Lower leg skin (tissue), 4 donors: ENCODE data around the gene PITPNM3. TPM values are rescaled to one million over a fixed set of nuclear protein-coding genes. Genes with fewer than 3 reads are reported as not detected.

Experiments used
- DNase-seq, 2 donors: peaks; one replicate each; pipeline ENCODE4 v3.0.0-alpha.2; 2019; ENCODE audit warnings: low spot score in 2 of 2
- H3K4me3 ChIP-seq: fragments of 200-600 bp; sonication (generic); 2 replicates; pipeline ENCODE4 v1.5.1; 2017; ENCODE audit warnings: mild to moderate bottlenecking, low read depth; ENCODE audit not compliant: poor library complexity, severe bottlenecking
- POLR2A ChIP-seq, 2 donors: fragments of 450-650 bp; IDR thresholded peaks; one replicate each; pipeline ENCODE4 v1.6.1; 2016 to 2017; ENCODE audit warnings: antibody characterized with exemption in 2 of 2, mild to moderate bottlenecking in 1 of 2, moderate library complexity in 1 of 2
- WGBS, 2 donors: methylation state at CpG; one replicate each; pipeline ENCODE4 v1.1.5; 2018; 5-methylcytosine and 5-hydroxymethylcytosine counted together
- intact Hi-C: fragments of 100-400 bp; cut with DNase I; formaldehyde crosslinking; loops from one replicate; pipeline ENCODE4 v1.15.0; 2023; ENCODE audit warnings: low total_unique reads
- total RNA-seq, 4 donors: library from RNA; depleted of rRNA; stranded (reverse); fragments of >200 nt; gene quantifications; one replicate each; pipeline ENCODE4 v1.1.0, GENCODE V29; 2016
- TF ChIP-seq, protein P1 (sequence below), 3 donors: fragments of 450-650 bp; IDR thresholded peaks; one replicate each; pipeline ENCODE4 v1.5.1; 2016; ENCODE audit warnings: antibody characterized with exemption in 3 of 3, mild to moderate bottlenecking in 3 of 3, moderate library complexity in 2 of 3

The PITPNM3 gene
- total RNA-seq, 4 donors from 2014 or later: 11.9 to 19.5 (median 16.3) TPM

DNA sequence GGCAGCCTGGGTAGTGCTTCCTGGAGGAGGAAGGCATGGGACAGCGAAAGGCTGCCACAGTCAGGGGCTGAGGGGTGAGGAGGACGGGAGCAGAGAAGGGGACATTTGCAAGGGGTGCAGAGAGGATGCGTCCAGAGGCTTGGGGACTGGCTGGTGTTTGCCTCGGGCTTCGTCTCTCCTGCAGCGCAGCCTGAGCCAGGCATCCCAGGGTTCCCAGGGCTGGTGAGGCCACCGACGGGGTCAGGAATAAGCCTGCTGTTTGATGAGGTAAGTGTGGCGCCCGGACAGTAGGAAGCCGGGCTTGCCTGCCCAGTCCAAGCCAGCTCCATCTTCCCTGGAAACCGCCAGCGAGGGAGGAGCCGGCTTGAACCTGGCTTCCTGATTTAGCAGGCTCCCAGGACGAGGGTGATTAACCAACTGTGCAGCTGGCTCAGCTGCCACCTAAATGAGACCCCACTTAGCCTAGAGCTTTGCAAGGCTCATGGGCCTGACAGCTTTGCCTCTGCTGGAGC lies 47.8 kb downstream of the PITPNM3 start:
- 53 to 71% methylated on average over 8 to 15 of the region's 15 CpGs for WGBS, 2 donors

DNA sequence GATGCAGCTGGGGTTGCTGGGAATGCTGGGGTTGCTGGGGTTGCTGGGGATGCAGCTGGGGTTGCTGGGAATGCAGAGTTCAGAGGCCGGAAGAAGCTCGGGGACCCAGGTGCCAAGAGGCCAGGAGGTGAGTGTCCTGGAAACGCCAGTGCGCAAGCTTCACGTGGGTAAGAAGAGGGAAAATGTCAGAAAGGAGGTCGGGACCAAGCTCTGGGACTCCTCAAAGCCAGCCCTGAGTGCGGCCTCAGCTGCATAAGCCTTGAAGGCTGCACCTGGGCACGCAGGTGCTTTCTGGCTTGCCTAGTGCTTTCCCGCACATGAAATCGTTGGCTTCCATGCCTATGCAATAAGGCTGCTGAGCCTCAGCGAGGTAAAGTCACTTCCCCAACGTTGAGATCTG lies 48.3 kb downstream of the PITPNM3 start:
- H3K4me3 ChIP-seq: no peak overlapping the region
- intact Hi-C loops: no loop called here
- TF ChIP-seq, protein P1, sequence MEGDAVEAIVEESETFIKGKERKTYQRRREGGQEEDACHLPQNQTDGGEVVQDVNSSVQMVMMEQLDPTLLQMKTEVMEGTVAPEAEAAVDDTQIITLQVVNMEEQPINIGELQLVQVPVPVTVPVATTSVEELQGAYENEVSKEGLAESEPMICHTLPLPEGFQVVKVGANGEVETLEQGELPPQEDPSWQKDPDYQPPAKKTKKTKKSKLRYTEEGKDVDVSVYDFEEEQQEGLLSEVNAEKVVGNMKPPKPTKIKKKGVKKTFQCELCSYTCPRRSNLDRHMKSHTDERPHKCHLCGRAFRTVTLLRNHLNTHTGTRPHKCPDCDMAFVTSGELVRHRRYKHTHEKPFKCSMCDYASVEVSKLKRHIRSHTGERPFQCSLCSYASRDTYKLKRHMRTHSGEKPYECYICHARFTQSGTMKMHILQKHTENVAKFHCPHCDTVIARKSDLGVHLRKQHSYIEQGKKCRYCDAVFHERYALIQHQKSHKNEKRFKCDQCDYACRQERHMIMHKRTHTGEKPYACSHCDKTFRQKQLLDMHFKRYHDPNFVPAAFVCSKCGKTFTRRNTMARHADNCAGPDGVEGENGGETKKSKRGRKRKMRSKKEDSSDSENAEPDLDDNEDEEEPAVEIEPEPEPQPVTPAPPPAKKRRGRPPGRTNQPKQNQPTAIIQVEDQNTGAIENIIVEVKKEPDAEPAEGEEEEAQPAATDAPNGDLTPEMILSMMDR (IDR thresholded peaks at IDR 0.05): no peak
- TF ChIP-seq POLR2A (IDR thresholded peaks at IDR 0.05): no peak
- WGBS, 2 donors: 54 to 60% methylated on average over 12 of the region's 12 CpGs
- DNase-seq: peak in 1 of 2 donors; percentile 80

More for the DNA sequence above, 47.8 kb downstream of the PITPNM3 start:
- no peak overlapping the region for H3K4me3 ChIP-seq
- intact Hi-C loops: no loop called here
- DNase-seq: peak in 1 of 2 donors; percentile 82
- TF ChIP-seq POLR2A (IDR thresholded peaks at IDR 0.05): no peak
- TF ChIP-seq, protein P1 (IDR thresholded peaks at IDR 0.05): no peak

DNA sequence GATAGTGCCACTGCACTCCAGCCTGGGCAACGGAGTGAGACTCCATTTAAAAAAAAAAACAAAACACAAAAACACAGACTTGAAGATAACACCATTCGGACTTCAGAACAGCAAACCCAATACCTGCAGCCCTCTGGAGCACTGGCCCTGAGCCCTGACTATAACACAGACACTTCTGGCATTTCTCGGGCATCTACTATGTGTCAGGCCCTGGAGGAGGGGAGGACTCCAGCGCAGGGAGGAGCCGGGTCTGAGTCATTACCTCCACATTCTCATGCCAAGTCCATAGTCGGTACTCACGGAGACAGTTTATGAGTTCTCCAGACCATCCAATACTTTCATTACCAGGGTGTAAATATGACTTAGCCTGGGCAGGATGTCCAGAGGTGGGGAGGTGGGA lies 48.8 kb downstream of the PITPNM3 start:
- no peak overlapping the region for H3K4me3 ChIP-seq
- intact Hi-C loops: no loop called here
- TF ChIP-seq, protein P1 (IDR thresholded peaks at IDR 0.05): no peak
- no peak for TF ChIP-seq POLR2A (IDR thresholded peaks at IDR 0.05)
- 26 to 28% methylated on average over 7 of the region's 7 CpGs for WGBS, 2 donors
- peak; percentile 56 to 84 for DNase-seq

DNA sequence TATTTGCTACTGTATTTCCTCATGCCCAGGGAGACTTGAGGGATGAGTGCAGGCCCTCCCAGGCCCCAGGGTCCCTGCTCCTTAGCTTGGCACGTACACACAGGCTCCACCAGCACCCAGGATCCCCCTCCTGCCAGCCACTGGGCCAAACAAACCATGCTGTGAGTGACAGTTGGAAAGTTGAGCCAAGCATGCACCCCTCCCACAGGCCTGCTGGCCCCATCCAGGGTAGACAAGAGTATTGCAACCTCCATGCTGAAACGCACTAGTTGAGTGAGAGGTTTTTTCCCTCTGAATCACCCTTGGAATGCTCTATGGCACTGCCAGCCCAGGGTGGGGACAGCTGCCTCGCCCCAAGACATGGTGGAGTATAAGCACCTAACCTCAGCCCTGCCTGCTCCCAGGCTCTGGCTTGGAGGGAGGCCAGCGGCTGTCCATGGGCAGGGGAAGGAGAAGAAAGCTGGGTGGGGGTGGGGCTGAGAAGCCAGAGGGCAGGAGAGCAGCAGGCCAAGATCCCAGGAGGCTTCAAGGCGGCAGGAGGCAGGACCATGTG lies 49.6 kb downstream of the PITPNM3 start:
- intact Hi-C loops: no loop called here
- no peak for TF ChIP-seq POLR2A (IDR thresholded peaks at IDR 0.05)
- TF ChIP-seq, protein P1 (IDR thresholded peaks at IDR 0.05): no peak
- peak; percentile 57 to 88 for DNase-seq
- 37 to 61% methylated on average over 4 to 5 of the region's 5 CpGs for WGBS, 2 donors
- H3K4me3 ChIP-seq: no peak overlapping the region

DNA sequence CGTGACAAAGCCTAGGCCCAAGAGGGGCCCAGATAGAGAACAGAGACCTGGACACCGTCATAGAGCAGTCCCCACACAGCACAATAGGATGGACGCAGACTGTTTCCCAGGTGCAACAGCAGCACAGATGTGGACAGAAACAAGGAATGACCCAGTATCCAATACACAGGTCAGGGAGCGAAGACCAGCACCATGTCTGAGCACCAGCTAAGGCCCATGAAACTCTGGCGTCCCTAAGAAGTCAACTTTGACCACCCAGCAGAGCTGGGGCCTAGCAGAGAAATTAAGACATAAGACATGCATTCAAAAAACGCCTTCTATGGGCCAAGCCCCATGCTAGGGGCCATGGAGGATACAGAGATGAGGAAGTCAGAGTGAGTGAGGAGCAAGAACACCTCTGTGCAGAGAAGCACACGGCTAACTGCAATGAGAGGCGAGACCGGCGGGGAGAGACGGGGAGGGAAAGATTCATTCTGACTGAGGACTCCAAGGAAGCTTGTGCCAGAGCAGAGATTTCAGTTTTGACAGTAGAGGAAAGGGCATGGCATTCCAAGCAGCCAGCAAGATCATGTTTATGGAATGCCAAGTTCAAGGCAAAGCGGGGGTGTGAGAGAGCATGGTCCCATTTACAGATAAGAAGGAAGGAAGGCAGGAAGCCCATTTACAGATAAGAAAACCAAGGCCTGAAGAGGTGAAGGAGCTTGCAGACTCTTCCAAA lies 50.8 kb downstream of the PITPNM3 start:
- 77 to 84% methylated on average over 11 to 12 of the region's 12 CpGs for WGBS, 2 donors
- no peak overlapping the region for H3K4me3 ChIP-seq
- peak in 1 of 2 donors; percentile 75 for DNase-seq
- intact Hi-C loops: no loop called here
- TF ChIP-seq, protein P1 (IDR thresholded peaks at IDR 0.05): no peak
- TF ChIP-seq POLR2A (IDR thresholded peaks at IDR 0.05): no peak
